K562 (cell line): ENCODE results near the gene CBLIF. TPM values are rescaled to one million over a fixed set of nuclear protein-coding genes. Genes with fewer than 3 reads are reported as not detected.

Experiments used
- CHD1 ChIP-seq: fragments of 200-600 bp; sonication (generic); IDR thresholded peaks from one replicate; pipeline ENCODE4 v1.6.1; 2012; ENCODE audit warnings: mild to moderate bottlenecking, moderate library complexity, low read length, inconsistent platforms
- DACH1 ChIP-seq: fragments of 450-650 bp; IDR thresholded peaks from 2 replicates; pipeline ENCODE4 v1.6.1; 2018; ENCODE audit not compliant: partially characterized antibody
- HEY1 ChIP-seq: fragments of 250-450 bp; sonication (Bioruptor Pico); IDR thresholded peaks from 2 replicates; pipeline ENCODE4 v1.5.0; 2020; ENCODE audit warnings: mild to moderate bottlenecking, moderate library complexity, borderline replicate concordance
- HINFP ChIP-seq: fragments of 450-650 bp; conservative IDR thresholded peaks from 2 replicates; pipeline ENCODE4 v1.6.1; 2016; ENCODE audit warnings: missing genetic modification characterization, low read depth, mild to moderate bottlenecking, control low read depth, missing compliant biosample characterization
- HNRNPL ChIP-seq: fragments of 200-400 bp; formaldehyde crosslinking; IDR thresholded peaks from 2 replicates; pipeline ENCODE4 v1.6.1; 2017; ENCODE audit warnings: low read depth, mild to moderate bottlenecking, low read length
- IFI16 ChIP-seq: fragments of 250-450 bp; sonication (Bioruptor Pico); IDR thresholded peaks from 2 replicates; pipeline ENCODE4 v2.1.2; 2022; ENCODE audit warnings: mild to moderate bottlenecking, inconsistent platforms
- KLF13 ChIP-seq: fragments of 450-650 bp; IDR thresholded peaks from 2 replicates; pipeline ENCODE4 v1.6.1; 2016; ENCODE audit warnings: missing genetic modification characterization, low read depth, mild to moderate bottlenecking, missing compliant biosample characterization, moderate library complexity, borderline replicate concordance
- PKNOX1 ChIP-seq: fragments of 450-650 bp; IDR thresholded peaks from 2 replicates; pipeline ENCODE4 v1.6.1; 2016
- REST ChIP-seq, 2 experiments: fragments of 450-650 bp; formaldehyde crosslinking in 1 of 2; IDR thresholded peaks; 2 replicates each; pipeline versions ENCODE4 v1.4.0 to v1.6.1; 2014 to 2020; ENCODE audit warnings: mild to moderate bottlenecking in 2 of 2, borderline replicate concordance in 1 of 2, low read depth in 1 of 2
- SNAPC5 ChIP-seq: fragments of 250-450 bp; sonication (Bioruptor Pico); IDR thresholded peaks from 2 replicates; pipeline ENCODE4 v1.8.0; 2021; ENCODE audit warnings: moderate library complexity, mild to moderate bottlenecking, inconsistent platforms
- SOX6 ChIP-seq: fragments of 450-650 bp; IDR thresholded peaks from 2 replicates; pipeline ENCODE4 v1.6.1; 2014; ENCODE audit warnings: mild to moderate bottlenecking
- SRSF7 ChIP-seq: fragments of 200-400 bp; formaldehyde crosslinking; optimal IDR thresholded peaks from 2 replicates; pipeline ENCODE3; 2017; ENCODE audit warnings: mild to moderate bottlenecking, low read depth, low read length
- TEAD1 ChIP-seq, 2 experiments: fragments of 450-650 bp in 1 of 2; sonication (generic) in 1 of 2; formaldehyde crosslinking; IDR thresholded peaks; 2 replicates each; pipeline versions ENCODE4 v1.4.0 to v1.8.0; 2020 to 2022; ENCODE audit warnings: mild to moderate bottlenecking in 2 of 2, missing genetic modification reagents in 1 of 2
- ZFX ChIP-seq: sonication (generic); formaldehyde crosslinking; IDR thresholded peaks from 2 replicates; pipeline ENCODE4 v1.8.0; 2022; ENCODE audit warnings: mild to moderate bottlenecking, missing genetic modification reagents, moderate library complexity
- ZNF512 ChIP-seq: IDR thresholded peaks from 2 replicates; pipeline ENCODE4 v1.6.1; 2016; ENCODE audit warnings: missing genetic modification characterization, missing compliant biosample characterization
- polyA plus RNA-seq, 8 experiments: library from polyadenylated mRNA; depleted of rRNA in 4 of 8; stranded (reverse) in 5 of 8; unstranded in 3 of 8; fragments of >200 nt; fragmentation: Nextera tagmentation in 2 of 8; fragmentation: Illumina TruSeq in 1 of 8; extraction: Ambion mirVana in 2 of 8; extraction: Trizol in 1 of 8; gene quantifications; 2 replicates each; pipeline versions ENCODE4 v1.2.1 to v1.2.3, GENCODE V29; 2011 to 2014; ENCODE audit warnings: inconsistent platforms in 1 of 8, missing spikeins in 1 of 8
- total RNA-seq, 7 experiments: library from RNA; depleted of rRNA in 6 of 7; stranded (reverse); fragments of >200 nt in 6 of 7; fragmentation: Illumina TruSeq in 2 of 7; extraction: Trizol in 2 of 7; gene quantifications; 2 replicates each; pipeline versions ENCODE4 v1.2.1 to v1.2.3, GENCODE V29; 2011 to 2021; ENCODE audit warnings: low replicate concordance in 1 of 7

The CBLIF gene
- total and polyA plus RNA-seq, 9 of the 15 experiments (the other 6 are each of a cell fraction or from before 2014, with no cell fraction given): 0.07 to 0.83 (median 0.54) TPM

- TF ChIP-seq IFI16 (no peak), HINFP (no peak), KLF13 (tag) (no peak), PKNOX1 (no peak), SOX6 (0 out of 2 replicates have a peak, but pooled peaks have one; percentile 15), HEY1 (CRISPR knock-in tag) (no peak), SRSF7 (no peak), SNAPC5 (CRISPR knock-in tag) (no peak), DACH1 (peak; percentile 69), TEAD1 (CRISPR knock-in tag; IDR thresholded peaks at IDR 0.05) (no peak), ZNF512 (tag) (no peak), REST (IDR thresholded peaks at IDR 0.05; ENCODE audit: borderline replicate concordance) (peak; percentile 93), REST (CRISPR knock-in tag; IDR thresholded peaks at IDR 0.05; ENCODE audit: low read depth) (no peak), CHD1 (no peak), HNRNPL (no peak), ZFX (CRISPR knock-in tag) (no peak)
These were observed 22.2 kb downstream of the CBLIF start (continued) for GRCh38 chr11:59822989-59823566.
